Daoy (cell line): ENCODE data around the gene RCVRN. TPM values are rescaled to one million over a fixed set of nuclear protein-coding genes. Genes with fewer than 3 reads are reported as not detected.

Experiments used
- DNase-seq: peaks from one replicate; pipeline ENCODE4 v3.0.0-alpha.2; 2015; ENCODE audit warnings: low read depth
- total RNA-seq: library from RNA; depleted of rRNA; stranded (reverse); fragments of >200 nt; shearing (Covaris generic); gene quantifications from 2 replicates; pipeline ENCODE4 v1.2.3, GENCODE V29; 2014; rRNA removed

RCVRN gene
- total RNA-seq, 1 experiment from 2014 or later: not detected

DNA sequence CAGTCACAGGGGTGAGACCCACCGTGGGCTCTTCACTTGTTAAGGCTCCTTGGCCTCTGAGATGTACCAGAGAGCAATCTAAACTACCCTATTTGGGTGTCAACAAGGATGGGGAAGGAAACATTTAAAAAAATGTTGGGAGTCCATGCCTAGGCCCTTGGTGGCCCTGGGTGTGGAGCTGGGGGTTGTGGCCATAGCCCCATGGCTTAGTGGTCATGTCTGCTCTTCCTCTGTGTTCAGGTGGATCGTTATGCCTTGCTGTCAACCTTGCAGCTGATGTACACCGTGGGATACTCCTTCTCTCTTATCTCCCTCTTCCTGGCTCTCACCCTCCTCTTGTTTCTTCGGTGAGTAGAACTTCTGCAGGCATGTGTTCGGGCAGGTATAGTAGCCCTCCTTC, 50.8 kb downstream of the RCVRN start:
- DNase-seq: no peak

DNA sequence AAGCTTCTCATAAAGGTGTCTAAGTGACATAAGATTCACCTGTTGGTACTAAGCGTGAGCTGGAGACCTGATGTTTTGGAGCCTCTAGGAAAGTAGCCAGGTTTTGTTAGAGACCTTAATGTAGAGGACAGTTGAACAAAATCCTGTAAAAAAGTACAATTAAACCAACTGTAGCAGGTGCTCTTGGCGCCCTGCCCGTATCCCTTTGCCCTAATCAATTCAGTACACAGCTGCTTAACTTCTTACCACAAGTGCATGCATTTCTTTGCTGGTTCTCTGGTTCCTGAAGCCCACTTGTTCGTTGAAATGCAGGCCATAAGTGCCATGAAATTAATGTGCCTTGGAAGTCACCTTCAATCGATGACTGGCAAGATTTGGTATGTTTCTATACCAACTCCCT, 54.9 kb downstream of the RCVRN start:
- DNase-seq: no peak

Other genes starting within 250 kb of the RCVRN start
- gene DHRS7C, start 113.7 kb downstream of the RCVRN start, total RNA-seq: not detected in 2 replicates
- not detected in 2 replicates for gene GSG1L2, start 83.2 kb downstream of the RCVRN start, total RNA-seq
- gene GLP2R, start 79.3 kb downstream of the RCVRN start, total RNA-seq: 0.63 and 0.91 TPM in 2 replicates